AG08395 (cell line): ENCODE data around the gene ADM5.

Experiments used
- DNase-seq: peaks from one replicate; pipeline ENCODE4 v3.0.0; 2012; ENCODE audit warnings: mixed read lengths, low spot score

Gene ADM5

GRCh38 chr19:49658566-49659442, 30.6 kb upstream of the ADM5 start:
- no peak for DNase-seq

GRCh38 chr19:49660338-49660961, 28.9 kb upstream of the ADM5 start:
- DNase-seq: no peak

GRCh38 chr19:49662011-49662410, 27.4 kb upstream of the ADM5 start:
- no peak for DNase-seq

GRCh38 chr19:49663224-49663623, 26.2 kb upstream of the ADM5 start:
- no peak for DNase-seq

- DNase-seq: peak; percentile 93
Observed at GRCh38 chr19:49664171-49665035, 25.0 kb upstream of the ADM5 start.

- DNase-seq: no peak
Observed at GRCh38 chr19:49665036-49665350, 24.4 kb upstream of the ADM5 start.

- peak; percentile 99 for DNase-seq
Observed at GRCh38 chr19:49665351-49666119, 23.9 kb upstream of the ADM5 start, which contains the start of the genes BCL2L12 and IRF3. TSS of gene BCL2L12 (plus strand) at chr19:49665933. CDS start at chr19:49666693, 760 bp downstream. TSS of gene IRF3 (minus strand) at chr19:49665857. CDS start at chr19:49664838, 1,019 bp downstream.

GRCh38 chr19:49666120-49666444, 23.3 kb upstream of the ADM5 start:
- no peak for DNase-seq

GRCh38 chr19:49667473-49667872, 21.9 kb upstream of the ADM5 start:
- DNase-seq: no peak

GRCh38 chr19:49669516-49669915, 19.9 kb upstream of the ADM5 start:
- DNase-seq: no peak

- DNase-seq: peak; percentile 79
Observed at GRCh38 chr19:49672131-49672919, 17.1 kb upstream of the ADM5 start.

- peak; percentile 98 for DNase-seq
Observed at GRCh38 chr19:49676136-49676783, 13.1 kb upstream of the ADM5 start.

GRCh38 chr19:49676784-49677230, 12.6 kb upstream of the ADM5 start:
- DNase-seq: peak; percentile 99

- DNase-seq: no peak
Observed at GRCh38 chr19:49677231-49677900, 12.0 kb upstream of the ADM5 start, which contains the start of gene PRMT1. TSS of gene PRMT1 (plus strand) at chr19:49677271. CDS start at chr19:49677281, 10 bp downstream.

- DNase-seq: peak; percentile 50
Observed at GRCh38 chr19:49677901-49678674, 11.3 kb upstream of the ADM5 start.

GRCh38 chr19:49678985-49679770, 10.2 kb upstream of the ADM5 start:
- no peak for DNase-seq

GRCh38 chr19:49679771-49680413, 9.5 kb upstream of the ADM5 start:
- DNase-seq: no peak
